GM18505 (cell line): ENCODE results near the gene SFXN5.

Experiments used
- ATAC-seq: cut with Tn5 transposase; IDR thresholded peaks from one replicate; pipeline ENCODE4 v1.9.1; 2021; ENCODE audit not compliant: unreplicated experiment
- POLR2A ChIP-seq: IDR thresholded peaks from 4 replicates; pipeline ENCODE4 v1.6.1; 2011; ENCODE audit warnings: borderline replicate concordance; ENCODE audit not compliant: insufficient read depth, insufficient read length; ENCODE audit errors: extremely low read depth

SFXN5 gene

GRCh38 chr2:73020657-73021370 is 50.7 kb downstream of the SFXN5 start:
- ATAC-seq, result no peak
- no peak for TF ChIP-seq POLR2A

GRCh38 chr2:73020306-73020656 is 51.2 kb downstream of the SFXN5 start:
- ATAC-seq, result no peak
- no peak for TF ChIP-seq POLR2A

GRCh38 chr2:73018188-73018825 is 53.2 kb downstream of the SFXN5 start:
- TF ChIP-seq POLR2A, result no peak
- no peak for ATAC-seq

- no peak for TF ChIP-seq POLR2A
- ATAC-seq, result no peak
Measured at GRCh38 chr2:73013936-73014335, 57.6 kb downstream of the SFXN5 start.

GRCh38 chr2:73009177-73009839 is 62.2 kb downstream of the SFXN5 start:
- TF ChIP-seq POLR2A, result no peak
- ATAC-seq, result no peak

- TF ChIP-seq POLR2A, result no peak
- no peak for ATAC-seq
Measured at GRCh38 chr2:73008766-73009135, 62.8 kb downstream of the SFXN5 start.

- no peak for TF ChIP-seq POLR2A
- no peak for ATAC-seq
Measured at GRCh38 chr2:73007991-73008765, 63.3 kb downstream of the SFXN5 start.

GRCh38 chr2:73006969-73007710 is 64.4 kb downstream of the SFXN5 start:
- no peak for ATAC-seq
- TF ChIP-seq POLR2A, result no peak

- TF ChIP-seq POLR2A, result no peak
- ATAC-seq, result no peak
Measured at GRCh38 chr2:73004889-73005596, 66.5 kb downstream of the SFXN5 start.

GRCh38 chr2:73004466-73004865 is 67.0 kb downstream of the SFXN5 start:
- TF ChIP-seq POLR2A, result no peak
- ATAC-seq, result no peak

- no peak for ATAC-seq
- TF ChIP-seq POLR2A, result no peak
Measured at GRCh38 chr2:73003027-73003426, 68.5 kb downstream of the SFXN5 start.
